Measurements from ENCODE around the gene FLAD1. TPM values are rescaled to one million over a fixed set of nuclear protein-coding genes. Genes with fewer than 3 reads are reported as not detected.

FLAD1 gene
- total and polyA plus RNA-seq, 7 donors, result 17.5 to 36.5 (median 22.8) TPM

DNA sequence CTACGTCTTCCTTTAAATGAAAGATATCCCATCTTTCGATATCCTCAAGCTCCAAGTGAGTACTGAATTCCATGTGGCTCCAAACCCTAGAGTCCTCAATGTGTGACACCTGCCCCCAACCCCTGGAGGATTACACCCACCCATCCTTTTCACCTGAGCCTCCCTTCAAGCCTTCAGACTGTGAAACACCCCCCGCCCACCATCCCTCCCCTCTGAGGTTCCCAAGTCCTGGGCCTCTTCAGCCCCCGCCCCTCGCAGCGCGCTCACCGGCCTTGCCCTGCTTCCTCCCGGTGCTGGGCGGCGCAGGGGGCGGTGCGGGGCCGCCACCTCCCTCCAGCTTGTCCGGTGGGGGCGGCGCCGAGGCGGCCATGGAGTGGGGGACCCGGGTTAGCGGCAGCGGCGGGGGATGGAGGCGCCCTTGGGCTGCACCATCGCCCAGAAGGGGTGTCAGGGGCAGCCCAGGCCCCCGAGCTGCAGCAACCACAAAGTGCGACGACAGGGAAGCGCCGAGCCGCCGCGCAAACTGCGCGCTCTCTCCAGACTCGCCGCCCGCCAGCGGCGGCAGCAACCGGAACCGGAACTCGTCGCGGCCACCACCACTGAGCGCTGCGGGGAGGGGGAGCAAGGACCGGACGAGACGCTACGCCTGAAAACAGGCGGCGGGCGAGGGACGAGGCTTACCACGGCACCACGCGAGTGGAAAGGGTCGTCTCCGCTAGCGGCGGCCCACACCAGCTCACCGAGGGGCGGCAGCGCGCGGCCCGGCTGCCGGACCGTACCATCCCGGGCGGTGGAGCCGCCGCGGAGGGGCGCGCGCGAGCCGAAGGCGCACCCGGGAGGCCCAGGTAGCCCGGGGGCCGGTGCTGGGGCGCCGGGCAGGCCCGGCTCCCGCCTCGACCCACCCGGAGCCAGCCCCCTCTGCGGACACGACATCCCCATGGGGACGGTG is 21.7 kb upstream of the FLAD1 start, which contains the start of gene PYGO2:
Gene PYGO2, minus strand, starts transcription at position 576 of the 949 bp plus-strand sequence. Its CDS starts 206 bp downstream, at position 370.
- Histone ChIP-seq H3K27me3 (no peaks in the 10 kb centered on the region), H3K9me3 (no peaks in the 10 kb centered on the region), H3K4me1 (peaks cover 0 to 45% (median 39%) of the 10 kb centered on the region in 4 donors), H3K27ac (peak within 1 kb of the TSS; percentile 94 to 99 (median 96)), H3K36me3 (peaks cover 21 to 54% (median 41%) of the 10 kb centered on the region in 4 donors), H3K4me3 (peak within 1 kb of the TSS; percentile 69 to 98 (median 92))
- intact Hi-C loops (cut with DNase I), result loop anchor here (1.0 to 5.0 kb wide), 2 partner anchors 36 to 56 kb away; no protein-coding TSS in a partner anchor
- TF ChIP-seq POLR2A (IDR thresholded peaks at IDR 0.05), result peak; percentile 59 to 87
- TF ChIP-seq POLR2AphosphoS5 (IDR thresholded peaks at IDR 0.05), result peak; percentile 83 to 96 (median 90)
- peak in 2 of 4 experiments; percentile 42 to 60 for TF ChIP-seq CTCF (IDR thresholded peaks at IDR 0.05)
- no peak for TF ChIP-seq EP300 (IDR thresholded peaks at IDR 0.05)
- peak; percentile 88 for DNase-seq
- 0 to 1% methylated on average over 93 of the region's 93 CpGs for WGBS, 2 donors

DNA sequence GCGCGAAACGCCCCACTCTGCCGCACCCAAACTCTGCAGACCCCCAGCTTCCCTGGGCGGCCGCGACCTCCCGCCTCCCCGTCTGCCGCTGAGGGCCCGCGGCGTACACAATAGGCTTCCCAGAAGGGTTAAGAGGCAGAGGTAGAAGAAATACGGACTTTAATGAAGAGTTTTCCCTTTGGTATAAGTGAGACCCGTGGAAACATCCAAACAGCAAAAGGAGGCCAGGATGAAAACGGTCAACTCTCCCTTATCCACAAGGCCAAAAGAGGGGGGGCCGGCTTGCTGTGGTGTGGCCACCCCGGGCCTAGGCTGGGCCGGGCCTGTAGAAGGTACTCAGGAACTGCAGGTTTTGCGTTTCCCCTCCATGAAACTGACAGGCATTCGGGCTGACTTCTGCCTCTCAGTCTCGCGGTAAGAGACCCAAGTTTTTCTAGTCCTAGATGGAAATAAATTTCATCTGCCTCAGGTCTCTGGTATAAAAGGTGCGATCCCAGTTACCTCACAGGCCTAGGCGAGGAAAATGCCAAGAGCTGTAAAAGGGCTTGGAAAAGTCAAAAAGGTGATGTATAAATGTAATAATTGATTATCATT is 20.9 kb upstream of the FLAD1 start:
- peaks cover 0 to 38% (median 32%) of the 10 kb centered on the region in 4 donors for H3K4me1 ChIP-seq
- peak overlapping the region; percentile 94 to 99 (median 96) for H3K27ac ChIP-seq
- H3K27me3 ChIP-seq, result no peaks in the 10 kb centered on the region
- H3K36me3 ChIP-seq, result peaks cover 23 to 62% (median 48%) of the 10 kb centered on the region in 4 donors
- no peak for DNase-seq
- WGBS, 2 donors, result 2 to 3% methylated on average over 25 of the region's 25 CpGs
- H3K9me3 ChIP-seq, result no peaks in the 10 kb centered on the region
- intact Hi-C loops (cut with DNase I), result loop anchor here (5.0 kb wide), 1 partner anchor 35 kb away; no protein-coding TSS in a partner anchor
- TF ChIP-seq CTCF (IDR thresholded peaks at IDR 0.05), result no peak
- no peak for TF ChIP-seq POLR2A (IDR thresholded peaks at IDR 0.05)
- TF ChIP-seq POLR2AphosphoS5 (IDR thresholded peaks at IDR 0.05), result no peak
- TF ChIP-seq EP300 (IDR thresholded peaks at IDR 0.05), result no peak
- H3K4me3 ChIP-seq, result peak overlapping the region; percentile 69 to 98 (median 92)

- intact Hi-C loops (cut with DNase I), result loop anchor here (5.0 kb wide), 1 partner anchor 34 kb away; no protein-coding TSS in a partner anchor
- 76 to 81% methylated on average over 6 of the region's 6 CpGs for WGBS, 2 donors
- DNase-seq, result no peak
- no peaks in the 10 kb centered on the region for H3K9me3 ChIP-seq
- H3K27me3 ChIP-seq, result no peaks in the 10 kb centered on the region
- peaks cover 29 to 68% (median 51%) of the 10 kb centered on the region in 4 donors for H3K36me3 ChIP-seq
- no peak for TF ChIP-seq EP300 (IDR thresholded peaks at IDR 0.05)
- no peak for TF ChIP-seq CTCF (IDR thresholded peaks at IDR 0.05)
- TF ChIP-seq POLR2A (IDR thresholded peaks at IDR 0.05), result no peak
- no peak for TF ChIP-seq POLR2AphosphoS5 (IDR thresholded peaks at IDR 0.05)
- peak overlapping the region; percentile 69 to 98 (median 92) for H3K4me3 ChIP-seq
- H3K4me1 ChIP-seq, result peaks cover 0 to 33% (median 30%) of the 10 kb centered on the region in 4 donors
- peak overlapping the region; percentile 94 to 99 (median 96) for H3K27ac ChIP-seq
Measured at GRCh38 chr1:154962795-154963330, 20.3 kb upstream of the FLAD1 start.

DNA sequence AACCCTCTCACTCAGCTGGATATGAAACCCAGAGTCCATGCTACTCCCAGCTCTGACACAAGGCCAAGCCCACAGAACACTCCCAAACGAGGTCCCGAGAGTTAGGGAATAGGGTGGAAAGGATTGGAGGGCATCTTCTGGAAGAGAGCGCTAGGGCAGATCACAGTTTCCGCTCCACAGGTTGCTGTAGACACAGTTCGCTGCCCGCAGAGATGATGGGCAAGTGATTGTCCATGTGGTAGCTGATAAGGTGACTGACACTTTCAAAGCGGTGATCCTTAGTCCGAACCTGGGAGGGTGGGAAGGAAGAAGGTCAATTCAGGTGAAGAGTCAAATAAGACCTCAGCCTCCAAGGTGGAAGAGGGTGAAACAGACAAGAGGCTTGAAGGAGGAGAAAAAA is 19.5 kb upstream of the FLAD1 start:
- H3K9me3 ChIP-seq, result no peaks in the 10 kb centered on the region
- DNase-seq, result no peak
- no peak for TF ChIP-seq CTCF (IDR thresholded peaks at IDR 0.05)
- TF ChIP-seq POLR2A (IDR thresholded peaks at IDR 0.05), result no peak
- no peak for TF ChIP-seq EP300 (IDR thresholded peaks at IDR 0.05)
- TF ChIP-seq POLR2AphosphoS5 (IDR thresholded peaks at IDR 0.05), result no peak
- peaks cover 29 to 71% (median 53%) of the 10 kb centered on the region in 4 donors for H3K36me3 ChIP-seq
- no peak overlapping the region for H3K4me3 ChIP-seq
- intact Hi-C loops (cut with DNase I), result loop anchor here (5.0 kb wide), 1 partner anchor 34 kb away; no protein-coding TSS in a partner anchor
- H3K4me1 ChIP-seq, result peaks cover 0 to 38% (median 34%) of the 10 kb centered on the region in 4 donors
- no peaks in the 10 kb centered on the region for H3K27me3 ChIP-seq
- H3K27ac ChIP-seq, result peak overlapping the region in 2 of 4 donors; percentile 94 to 98
- 83 to 90% methylated on average over 8 of the region's 8 CpGs for WGBS, 2 donors
